NCI-H1417 treated with DMSO at 0.1 percent for 48 hours (cell line): ENCODE data around the gene FAM193B.
"Not testable (repeated sequence)": the region's sequence is repeated elsewhere in the genome, so short reads cannot be mapped to it uniquely, and the experiment has no call there.

Source experiments
- DNase-seq: peaks from one replicate; lab custom pipeline; 2025; lab: John Stamatoyannopoulos, UW

Gene FAM193B

DNA sequence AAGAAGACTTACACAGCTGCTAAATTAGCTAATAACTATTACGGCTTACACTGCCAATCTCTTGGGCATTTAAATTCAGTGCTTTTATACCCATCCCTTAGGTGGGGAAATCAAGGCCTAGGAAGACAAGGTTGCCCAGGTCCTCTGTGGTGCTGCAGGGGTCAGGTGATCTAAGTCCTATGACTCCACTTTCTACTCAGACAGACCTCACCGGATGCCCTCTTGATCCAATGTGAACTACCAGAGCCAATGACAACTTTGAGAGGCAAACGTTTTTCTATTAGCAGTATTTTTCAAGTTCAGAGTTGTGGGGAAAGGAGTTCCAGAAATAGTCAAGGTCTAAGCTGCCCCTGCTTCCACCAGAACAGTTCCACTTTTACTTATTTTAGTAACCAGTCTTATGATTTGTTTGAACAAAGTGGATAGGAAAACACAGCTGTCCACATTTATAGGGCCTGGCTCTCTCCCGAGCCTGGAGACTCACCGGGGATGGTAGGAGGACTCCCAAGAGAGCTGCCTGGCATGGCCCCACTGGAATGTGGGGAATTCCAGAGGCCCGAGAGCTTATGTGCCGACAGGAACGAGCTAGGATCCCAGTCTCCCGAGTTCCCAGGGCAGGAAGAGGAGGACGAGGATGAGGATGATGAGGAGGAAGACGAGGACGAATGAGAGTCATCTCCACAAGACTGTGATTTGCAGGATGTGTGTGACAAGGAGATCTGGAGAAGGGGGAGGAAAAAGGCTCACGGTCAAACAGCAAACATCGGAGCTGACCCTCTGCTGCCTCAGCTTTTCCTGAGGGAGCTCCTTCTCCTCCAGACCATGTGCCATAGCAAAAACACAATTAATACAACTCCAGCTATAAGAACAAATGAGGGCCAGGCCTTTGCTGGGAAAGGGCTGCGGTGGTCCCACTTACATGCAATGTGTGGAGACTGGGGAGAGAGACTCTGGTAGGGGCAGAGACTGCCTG is 16.7 kb downstream of the FAM193B start:
- no peak for DNase-seq

DNA sequence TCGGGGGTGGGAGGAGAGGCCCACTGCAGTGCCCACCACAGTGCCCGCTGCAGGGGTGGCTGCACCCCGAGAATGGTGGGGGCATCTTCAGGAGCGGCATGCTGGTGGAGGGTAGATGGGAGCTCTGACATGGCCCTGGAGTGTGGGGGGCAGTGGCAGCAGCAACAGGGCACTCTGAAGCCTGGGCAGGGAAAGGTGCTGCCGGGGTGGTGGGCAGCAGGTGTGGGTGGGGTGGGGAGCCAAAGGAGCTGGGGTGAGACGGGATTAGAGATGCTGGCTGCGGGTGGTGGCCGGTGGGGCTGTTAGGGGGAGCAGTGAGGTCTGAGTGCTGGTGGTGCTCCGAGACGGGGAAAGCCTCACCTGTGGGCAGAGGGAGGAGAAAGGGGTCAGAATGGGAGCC is 18.0 kb downstream of the FAM193B start:
- no peak for DNase-seq

DNA sequence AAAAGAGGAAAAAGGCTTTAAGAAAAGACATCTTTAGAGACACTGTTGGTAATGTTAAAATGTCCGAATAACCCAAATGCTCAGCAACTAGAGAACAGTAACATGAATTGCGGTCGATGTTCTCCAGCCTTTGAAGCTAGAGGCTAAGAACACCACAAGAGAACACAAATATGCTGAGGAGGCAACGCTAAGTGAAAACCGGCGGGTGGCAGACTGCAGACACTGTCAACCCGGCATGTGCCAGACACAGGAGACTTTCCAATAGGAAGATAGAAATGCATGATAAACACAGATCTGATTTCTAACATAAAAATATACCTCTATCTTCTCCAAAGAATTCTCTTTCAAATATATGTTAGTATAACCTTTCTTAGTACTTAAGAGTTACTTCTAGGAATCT is 19.2 kb downstream of the FAM193B start:
- DNase-seq = no peak

DNA sequence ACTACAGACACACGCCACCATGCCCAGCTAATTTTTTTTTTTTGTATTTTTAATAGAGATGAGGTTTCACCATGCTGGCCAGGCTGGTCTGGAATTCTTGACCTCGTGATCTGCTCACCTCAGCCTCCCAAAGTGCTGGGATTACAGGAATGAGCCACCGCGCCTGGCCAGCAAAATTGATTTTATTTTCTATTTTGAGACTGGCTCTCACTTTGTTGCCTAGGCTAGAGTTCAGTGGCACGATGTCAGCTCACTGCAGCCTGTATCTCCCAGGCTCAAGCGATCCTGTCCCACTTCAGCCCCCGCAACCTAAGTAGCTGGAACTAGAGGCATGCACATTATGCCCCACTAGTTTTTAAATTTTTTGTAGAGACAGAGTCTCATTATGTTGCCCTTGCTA is 19.9 kb downstream of the FAM193B start:
- DNase-seq = not testable (repeated sequence)

DNA sequence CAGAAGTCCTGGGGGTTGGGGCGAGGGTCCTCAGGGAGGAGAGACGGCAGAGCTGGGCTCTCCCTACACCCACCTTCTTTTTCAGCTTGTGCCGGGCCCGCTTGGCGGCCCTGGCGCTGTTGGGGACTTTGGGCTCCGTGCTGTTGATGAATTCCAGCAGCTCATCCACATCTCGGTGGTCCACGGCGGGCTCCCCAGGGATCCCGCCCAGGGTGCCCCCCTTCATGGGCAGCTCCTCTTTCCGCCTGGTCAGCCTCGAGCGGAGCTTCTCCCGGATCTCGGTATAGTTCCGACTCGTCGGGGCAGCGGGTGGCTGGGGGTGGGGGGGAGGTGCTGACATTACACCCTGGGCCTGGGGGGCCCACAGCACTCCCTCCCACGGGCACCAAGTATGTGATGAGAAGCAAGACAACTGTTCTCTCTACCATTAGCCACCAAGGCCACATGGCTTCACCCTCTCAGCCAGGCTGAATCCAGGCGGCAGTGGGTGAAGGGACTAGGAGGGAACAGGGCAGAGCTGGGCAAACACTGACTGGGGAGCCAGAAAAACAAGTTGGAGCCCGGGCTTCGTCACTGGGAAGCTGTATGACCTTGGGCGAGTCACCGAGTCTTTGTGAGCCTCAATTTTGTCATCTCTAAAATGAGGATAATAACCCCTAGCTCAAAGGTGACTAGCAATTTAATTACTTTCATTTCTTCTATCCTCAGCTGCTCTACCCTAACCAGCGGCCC is 23.0 kb downstream of the FAM193B start:
- DNase-seq = no peak

DNA sequence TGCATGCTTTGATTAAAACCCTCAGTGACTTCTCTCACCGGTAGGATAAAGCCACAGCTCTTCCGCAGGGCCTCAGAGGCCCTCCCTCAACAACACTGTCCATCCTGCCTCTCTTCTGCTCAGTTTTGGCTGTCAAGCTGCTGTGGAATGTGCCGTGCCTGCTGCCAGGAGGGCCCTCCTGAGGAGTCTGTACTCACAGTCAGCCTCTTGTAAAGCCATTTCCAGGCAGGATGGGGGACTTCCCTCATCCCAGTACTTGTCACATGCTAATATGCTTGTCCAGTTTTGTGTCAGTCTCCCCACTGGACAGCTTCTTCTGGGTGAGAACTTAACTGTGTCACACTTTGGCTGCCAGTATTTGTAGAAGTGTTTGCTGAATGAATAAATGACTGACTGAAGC is 23.7 kb downstream of the FAM193B start:
- no peak for DNase-seq

DNA sequence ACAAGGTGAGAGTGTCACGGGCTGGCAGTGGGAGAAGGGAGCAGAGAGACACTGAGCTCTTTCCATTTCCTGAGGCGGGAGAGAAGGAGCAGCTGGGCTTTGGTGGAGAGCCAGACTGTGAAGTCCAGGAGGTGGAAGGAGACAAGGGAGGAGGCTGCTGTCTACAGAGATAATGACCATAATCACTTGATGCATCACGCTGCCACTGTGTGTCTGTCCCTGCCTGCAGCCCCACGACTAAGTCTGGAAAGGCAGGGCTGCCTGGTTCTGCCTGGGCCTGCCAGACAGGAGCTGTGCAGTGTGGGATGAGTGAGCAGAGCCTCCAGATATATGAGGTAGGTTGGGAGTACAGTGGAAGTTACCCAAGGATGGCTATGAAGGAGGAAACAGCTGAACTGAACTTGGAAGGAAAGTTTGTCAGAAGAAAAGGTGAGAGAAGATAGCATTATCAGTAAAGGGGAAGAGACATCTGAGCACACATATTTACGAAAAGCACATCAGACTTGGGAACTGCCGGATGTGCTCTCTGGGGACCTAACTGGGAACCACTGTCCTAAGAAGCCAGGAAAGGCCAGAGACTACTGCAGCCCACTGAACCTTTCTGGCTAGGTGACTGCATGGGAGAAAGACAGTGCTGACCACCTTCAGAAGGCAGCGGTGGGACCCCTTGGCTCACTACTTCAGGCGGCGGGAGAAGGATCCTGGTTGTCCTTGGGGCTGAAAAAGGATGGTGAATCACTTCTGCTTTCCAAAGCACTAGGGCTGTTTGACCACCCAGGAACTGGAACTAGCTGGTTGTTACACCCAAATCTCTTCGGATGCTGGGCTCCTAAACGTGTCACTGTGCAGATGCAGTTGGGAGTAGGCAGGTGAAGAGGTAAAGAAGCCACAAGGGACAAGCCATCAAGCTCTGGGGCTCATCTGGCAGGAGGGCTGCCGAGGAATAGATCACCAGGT is 24.8 kb downstream of the FAM193B start:
- no peak for DNase-seq

DNA sequence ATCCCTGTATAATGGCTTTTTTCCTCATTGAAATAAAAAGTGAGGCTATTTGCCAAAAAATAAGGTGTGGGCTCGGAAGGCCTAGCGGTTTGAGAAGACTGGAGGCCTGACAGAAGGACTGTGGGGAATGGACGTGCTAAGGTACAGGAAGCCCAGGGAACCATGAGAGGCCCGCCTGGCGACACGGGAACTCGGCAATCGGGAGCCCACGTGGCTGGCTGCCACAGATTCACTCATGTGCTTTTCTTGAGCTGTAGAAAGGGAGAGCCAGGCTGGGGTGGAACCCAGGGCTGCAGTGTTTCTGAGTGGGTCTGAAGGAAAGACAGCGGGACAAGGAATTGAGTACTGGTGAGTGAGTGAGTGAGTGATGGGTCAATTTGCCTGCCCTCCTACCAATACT is 25.7 kb downstream of the FAM193B start:
- DNase-seq = no peak

DNA sequence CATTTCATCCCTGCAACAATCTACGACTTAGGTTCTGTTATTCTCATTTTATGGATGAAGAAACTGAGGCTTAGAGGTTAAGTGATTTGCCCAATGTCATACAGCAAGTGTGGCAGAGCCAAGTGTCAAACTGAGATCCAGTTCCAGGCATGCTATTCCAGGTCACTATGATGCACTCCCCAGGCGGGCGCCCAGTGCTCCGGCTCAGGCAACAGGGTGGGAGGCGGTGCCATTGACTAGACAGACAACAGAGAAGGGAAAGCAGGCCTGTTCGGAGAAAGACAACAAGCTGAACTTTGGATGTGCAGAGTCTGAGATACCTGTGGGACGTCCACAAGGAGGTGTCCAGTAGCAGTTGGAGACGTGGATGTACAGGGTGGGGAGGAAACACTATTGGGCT is 26.8 kb downstream of the FAM193B start:
- no peak for DNase-seq

DNA sequence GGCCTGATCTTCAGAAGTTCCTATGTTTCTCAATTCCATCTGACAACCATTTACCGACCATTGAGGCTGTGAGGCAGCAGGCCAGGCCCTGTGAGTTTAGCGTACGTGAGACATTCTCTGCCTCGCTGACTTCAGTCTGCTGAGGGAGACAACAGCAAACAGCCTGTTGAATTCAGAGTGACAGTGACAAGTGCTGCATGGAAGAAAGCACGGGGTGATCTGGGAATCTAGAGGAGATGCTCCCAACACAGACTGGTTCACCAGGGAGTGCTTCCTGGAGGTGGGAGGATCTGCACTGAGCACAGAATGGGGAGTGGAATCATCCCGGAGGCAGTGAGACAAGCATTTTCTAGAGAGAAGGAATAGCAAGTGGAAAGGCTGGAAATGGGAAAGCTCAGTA is 27.6 kb downstream of the FAM193B start:
- DNase-seq = no peak

DNA sequence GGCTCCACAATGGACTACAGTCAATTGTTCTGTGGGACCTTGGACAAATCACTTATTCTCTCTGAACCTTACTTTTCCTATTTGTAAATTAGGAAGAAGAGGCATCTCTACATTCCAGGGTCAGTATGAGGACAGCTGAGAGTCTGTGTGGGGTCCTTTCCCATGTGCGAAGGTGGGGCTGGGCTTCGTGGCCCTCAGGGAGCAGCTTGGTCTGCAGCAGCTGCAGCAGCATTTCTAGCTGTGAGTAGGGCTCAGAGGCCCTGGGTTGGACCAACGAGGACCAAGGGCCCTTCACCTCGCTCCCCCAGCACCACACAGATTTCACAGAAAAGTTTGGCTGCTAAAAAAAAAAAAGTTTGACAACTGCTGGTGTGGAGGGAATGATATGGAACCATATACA is 28.2 kb downstream of the FAM193B start:
- no peak for DNase-seq

DNA sequence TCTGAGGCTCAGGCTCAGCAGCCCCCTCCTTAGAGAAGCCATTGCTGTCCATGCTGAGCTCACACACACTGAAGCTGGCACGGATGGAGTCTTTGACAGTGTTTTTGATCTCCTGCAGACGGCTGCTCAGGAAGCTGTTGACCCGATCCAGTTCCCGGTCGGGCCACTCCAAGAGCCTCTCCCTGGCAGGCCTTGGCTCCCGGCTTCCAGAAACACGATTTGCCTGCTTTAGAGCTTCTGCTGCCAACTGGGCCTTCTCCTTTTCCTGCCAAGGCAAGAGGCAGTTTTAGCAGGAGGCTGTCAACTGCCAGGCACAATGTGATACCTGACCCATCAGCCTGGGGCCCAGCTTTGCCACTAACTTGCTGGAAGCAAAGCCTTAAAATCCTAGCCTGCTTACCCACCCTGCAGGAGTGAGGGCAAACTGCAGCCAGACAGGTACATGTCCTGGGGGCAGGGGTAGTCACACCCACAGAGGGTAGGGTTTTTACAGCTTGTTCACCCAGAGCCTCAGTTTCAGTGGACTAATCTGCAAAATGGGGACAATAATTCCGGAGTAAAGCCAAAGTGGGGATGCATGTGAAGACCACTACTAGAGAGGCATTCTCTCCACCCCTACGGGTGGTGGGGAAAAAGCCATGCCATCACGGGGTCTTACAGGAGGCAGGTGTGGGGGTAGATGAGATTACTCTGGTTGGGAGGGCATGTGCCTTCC is 29.3 kb downstream of the FAM193B start:
- DNase-seq = no peak

DNA sequence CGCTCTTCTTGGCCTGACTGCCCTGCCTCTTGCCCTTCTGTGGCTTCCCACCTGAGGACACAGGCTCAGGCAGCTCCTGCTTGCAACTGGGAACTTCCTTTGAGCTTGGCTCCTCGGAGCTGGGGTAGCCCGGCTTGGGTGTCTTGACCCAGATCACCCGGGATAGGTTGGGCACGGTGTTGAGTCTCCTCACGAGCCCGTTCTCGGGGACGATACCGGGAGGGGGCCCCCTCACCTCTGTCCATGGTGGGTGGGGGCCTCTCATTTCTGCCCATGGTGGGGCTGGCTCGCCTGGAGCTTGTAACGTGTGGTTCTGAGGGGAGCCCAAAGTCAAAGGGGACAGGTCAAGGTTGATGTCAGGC is 29.8 kb downstream of the FAM193B start:
- DNase-seq = no peak

DNA sequence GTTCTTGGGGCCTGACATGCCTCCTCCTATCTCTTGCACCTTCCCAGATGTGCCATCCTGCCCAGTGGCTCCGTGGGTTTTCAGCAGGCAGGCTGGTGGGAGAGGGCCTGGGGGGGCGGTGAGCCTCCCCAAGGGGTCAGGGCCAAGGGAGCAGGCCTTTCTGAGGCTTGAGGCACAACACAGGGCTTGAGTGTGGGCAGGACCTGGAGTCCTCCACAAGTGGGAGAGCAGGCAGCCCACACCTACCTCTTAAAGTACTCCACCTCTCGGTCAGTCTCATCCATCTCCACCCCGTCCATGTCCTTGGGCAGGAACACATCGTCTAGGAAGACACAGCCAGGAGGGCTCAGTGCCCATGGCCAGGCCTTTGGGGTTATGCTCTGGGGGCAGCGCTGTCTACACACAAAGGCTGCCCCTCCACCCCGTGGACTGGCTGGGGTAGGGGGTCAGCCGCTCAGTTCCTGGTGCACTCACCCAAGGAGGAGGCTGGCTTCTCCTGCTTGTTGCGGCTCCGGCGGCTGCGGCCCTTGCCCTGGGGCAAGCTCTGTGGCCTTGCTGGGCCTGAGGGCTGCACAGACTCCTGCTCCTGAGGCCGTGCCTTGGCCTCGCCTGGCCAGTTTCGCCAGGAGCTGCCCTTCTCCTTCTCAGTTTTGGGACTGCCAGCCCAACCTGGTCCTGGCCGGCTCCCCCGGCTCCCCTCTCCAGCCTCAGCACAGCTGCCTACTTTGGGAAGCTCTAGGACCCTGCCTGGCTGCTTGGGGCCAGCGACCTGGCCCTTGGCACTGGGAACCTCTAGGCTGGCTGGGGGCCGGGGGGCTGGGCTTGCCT is 30.4 kb downstream of the FAM193B start:
- no peak for DNase-seq

DNA sequence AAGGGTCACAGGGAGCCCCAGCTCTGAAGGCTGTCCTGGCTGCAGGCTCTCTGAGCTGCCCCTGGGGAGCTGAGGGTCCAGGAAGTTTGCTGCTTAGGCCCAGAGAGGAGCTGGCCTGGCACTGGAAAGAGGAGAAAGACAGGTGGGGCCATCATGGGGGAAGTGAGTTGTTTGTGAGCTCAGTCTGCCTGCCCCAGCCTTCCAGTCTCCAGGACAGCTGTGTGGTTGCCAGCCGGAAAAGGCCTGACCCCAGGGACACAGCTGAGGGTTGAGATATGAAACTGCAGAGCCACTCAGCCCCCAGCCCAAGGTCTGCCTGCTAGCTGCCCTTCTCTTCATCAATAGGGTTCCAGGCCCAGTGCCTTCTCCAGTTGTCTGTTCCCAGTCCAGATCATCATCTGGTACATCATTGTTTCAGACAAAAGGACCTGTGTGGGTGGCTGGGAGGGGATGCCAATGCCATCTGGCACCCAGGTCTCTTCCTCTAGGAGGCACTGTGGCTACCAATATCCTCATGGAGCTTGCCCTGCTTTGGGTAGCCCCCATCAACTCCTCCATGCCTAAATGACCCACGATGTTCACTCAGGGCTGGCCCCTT is 33.3 kb downstream of the FAM193B start:
- no peak for DNase-seq

DNA sequence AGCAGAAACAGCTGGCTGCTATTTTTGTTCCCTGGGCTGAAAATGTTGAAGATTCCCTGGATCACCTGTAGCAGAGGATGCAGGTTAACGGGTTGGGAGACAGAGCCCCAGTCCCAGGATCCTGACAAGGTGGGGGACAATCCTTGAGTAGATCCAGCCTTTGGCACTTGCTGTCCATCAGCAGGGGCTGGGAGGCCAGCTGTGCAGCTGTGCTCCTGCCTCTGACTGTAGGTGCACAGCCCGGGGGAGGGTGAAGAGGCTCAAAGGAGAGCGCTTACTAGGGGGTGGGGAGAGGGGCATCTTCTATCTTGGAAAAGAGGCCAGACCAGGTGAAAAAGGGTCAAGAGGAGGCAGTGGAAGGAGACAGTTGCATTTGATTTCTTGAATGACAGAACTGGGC is 34.1 kb downstream of the FAM193B start:
- no peak for DNase-seq

DNA sequence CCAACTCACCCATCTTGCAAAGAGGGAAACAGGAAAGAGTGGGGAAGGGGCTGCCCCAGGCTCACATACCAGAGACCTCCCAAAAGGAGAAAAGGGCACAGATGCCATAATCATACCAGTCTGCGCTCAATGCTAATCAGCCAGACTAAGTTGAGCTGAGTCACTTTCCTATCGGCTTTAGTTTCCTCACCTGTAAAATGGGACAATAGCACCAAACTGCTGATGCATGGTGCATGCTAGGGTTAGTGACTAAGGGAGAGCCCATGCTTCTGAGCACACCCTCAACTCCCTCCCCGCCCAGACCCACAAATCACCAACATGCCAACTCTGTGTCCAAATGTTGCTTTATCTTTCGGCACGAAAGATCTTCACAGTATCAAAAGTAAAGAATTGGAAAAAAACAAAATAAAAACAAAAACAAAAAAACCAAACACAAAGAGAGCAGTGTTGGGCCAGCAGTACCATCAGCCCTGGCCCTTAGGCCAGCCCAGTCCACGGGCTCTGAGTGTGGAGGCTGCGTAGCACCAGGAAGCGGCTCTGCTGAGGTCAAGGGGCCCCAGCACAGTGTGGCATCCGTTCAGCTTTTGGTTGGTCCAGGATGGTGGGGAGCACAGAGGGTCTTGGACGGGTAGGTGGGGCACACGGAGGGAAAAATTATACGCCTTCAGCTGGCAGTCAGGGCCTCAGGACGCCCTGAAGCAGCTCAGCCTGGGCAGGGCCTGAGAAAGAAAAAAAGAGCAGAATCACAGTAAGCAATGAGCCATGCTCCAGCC is 34.7 kb downstream of the FAM193B start:
- DNase-seq = no peak

DNA sequence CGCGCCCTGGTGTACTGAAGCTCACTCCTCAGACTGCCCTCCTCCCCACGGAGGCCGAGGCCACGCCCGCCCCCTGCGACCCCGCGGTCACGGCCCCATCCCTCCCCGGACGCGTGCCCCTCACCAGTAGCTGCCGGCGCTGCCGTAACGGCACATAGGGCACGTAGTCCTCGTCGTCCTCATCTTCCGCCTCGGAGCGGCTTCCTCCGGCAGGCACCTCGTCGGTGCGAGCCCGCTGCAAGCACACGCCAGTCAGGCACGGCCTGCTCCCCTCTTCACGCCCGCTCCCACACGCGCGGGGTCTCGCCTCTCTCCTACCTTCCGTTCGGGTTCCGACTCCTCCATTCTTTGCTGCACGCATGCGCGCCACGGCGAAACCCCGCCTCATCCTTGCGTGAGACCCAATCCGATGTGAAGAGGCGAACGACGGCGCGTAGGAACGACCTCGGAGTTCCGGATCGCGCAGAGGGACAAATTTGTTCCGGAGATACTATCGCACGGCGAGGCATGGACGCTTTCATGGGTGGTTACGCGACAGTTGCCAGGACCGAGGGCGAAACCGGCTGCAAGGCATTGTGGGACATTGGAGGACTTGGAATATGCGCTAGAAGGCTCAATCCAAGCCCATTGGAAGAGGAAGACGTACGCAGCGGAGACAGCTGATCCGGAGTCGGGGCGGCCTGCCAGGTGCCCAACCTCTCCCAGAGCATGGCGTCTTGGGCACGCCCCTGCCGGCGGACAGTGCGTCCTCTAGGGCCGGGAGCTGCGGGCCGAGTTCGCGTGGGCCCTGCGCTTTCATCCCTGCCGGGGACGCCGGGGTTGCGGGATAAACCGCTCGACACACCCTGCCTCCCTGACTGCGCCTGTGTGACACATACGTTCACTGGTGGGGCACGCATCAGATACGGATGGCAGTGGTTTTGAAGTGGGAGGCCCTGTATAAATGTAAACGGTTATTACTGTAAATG is 37.5 kb downstream of the FAM193B start, which contains the start of gene DDX41:
TSS of gene DDX41 (minus strand) at position 361 of the 968 bp plus-strand sequence. CDS start at position 345, 16 bp downstream.
- DNase-seq = peak; percentile 56
